GM18508 (cell line): ENCODE measurements around the gene PLA2G4E.

Experiments used
- ATAC-seq: cut with Tn5 transposase; IDR thresholded peaks from one replicate; pipeline ENCODE4 v1.9.1; 2021; ENCODE audit warnings: moderate number of reproducible peaks; ENCODE audit not compliant: insufficient read depth, unreplicated experiment

Gene PLA2G4E

DNA sequence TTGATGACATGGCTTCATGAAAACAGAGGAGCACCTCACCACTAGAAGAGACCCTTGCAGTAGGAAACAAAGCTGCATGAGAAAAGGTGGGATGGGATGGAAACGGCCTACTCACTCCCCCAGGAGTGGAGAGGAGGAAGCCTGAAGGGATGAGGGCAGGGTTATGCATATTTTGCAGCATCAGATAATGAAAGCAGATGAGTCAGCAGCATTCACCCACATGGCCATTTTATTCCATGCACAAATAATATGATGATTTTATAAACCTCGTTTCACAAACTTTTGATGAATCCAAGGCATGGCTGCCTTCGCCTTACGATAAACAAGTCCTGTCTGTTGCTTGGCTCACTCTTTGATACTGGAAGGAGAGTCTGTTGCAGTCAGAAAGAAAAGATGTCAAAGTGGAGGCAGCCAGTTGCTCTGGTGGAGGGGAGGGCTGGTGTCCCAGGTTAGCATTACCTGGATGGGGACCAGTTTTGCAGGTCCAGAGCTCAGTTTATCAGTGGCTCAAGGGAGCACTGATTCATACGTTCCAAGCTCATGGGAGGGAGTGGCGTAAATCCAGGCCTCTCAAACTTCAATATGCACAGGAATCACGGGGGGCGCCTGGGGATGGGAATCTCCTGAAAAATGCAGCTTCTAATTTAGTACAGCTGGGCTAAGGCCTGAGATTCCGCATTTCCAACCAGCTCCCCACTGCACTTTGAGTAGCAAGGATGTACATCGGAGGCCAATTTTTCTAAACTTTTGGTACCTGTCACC is 39.3 kb downstream of the PLA2G4E start:
- no peak for ATAC-seq

DNA sequence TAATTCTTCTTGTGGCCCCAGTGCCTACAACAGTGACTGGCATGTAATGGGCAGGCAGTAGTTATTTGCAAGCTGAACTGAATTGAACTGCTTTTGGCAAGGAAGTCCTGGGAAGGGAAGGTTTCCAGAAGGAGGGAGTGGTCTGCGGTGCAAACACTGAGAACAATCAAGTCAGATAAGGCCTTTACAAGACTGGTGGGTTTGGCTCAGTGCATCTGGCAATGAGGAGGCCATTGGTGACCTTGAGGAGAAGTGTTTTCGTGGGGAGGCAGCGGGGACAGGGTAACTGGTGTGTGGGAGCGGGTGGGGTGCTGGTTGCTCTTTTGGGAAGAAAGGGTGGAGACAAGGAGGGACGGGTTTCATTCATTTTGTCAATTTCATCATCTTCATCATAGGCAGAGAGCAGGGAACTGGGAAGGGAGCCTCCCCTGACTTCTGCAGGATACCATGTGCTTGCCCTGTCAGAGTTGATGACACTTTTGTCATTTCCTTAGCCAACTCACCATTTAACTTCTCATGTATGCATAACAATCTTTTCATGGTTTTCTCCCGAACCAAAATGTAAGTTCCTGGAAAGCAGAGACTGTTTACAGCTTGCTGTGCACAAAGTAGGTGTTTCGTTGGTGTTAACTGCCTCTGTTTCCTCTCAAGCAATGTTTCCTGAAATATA is 40.1 kb downstream of the PLA2G4E start:
- no peak for ATAC-seq

DNA sequence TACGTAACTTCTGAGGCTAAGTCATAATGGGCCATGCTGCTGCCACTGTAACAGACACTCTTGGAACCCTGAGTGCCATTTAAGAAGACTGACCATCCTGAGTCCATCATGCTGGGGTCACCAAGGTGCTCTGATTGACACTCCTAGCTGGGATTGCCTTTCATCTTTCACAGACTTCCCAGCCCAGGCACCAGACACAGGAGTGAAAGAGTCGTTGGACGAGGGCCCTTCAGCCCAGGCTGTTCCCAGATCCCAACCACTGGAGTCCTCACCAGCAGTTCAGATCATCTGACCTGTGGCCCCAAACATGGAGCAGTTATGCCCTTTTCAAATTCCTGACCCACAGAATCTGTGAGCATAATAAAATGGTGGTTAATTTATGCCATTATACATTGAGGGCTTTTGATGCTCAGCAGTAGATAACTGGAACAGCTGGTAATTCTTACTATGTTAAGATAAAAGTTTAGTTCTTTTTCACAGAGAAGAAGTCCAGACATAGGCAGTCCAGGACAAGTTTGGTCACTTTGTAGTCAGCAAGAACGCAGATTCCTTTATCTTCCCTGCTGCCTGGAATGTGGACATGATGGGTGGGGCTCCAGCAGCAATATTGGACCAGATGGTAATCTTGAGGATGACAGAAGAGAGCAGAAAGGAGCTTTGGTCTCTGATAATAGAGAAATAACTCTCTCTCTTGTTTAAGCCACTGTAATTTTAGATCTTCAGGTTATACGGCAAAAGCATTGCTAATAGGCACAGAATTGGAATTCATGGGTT is 41.2 kb downstream of the PLA2G4E start:
- no peak for ATAC-seq

DNA sequence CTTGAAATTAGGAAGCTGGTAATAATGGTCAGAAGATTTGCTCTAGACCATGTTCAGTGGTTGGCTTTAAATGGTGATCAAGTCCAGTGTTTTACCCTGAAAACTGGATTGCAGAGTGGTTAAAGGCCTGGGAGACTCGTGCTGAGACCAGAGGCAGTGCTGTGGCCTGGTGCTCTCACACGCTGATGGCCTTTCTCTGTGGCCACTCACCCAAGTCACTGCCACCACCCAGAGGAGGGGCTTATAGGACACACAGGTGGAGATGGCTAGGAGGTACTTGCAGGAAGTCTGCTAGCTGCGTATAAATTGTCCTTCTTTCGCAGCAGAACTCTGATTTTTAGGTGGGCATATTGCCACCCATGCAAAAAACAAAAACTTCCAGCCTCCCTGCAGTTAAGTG is 42.3 kb downstream of the PLA2G4E start:
- ATAC-seq: no peak

DNA sequence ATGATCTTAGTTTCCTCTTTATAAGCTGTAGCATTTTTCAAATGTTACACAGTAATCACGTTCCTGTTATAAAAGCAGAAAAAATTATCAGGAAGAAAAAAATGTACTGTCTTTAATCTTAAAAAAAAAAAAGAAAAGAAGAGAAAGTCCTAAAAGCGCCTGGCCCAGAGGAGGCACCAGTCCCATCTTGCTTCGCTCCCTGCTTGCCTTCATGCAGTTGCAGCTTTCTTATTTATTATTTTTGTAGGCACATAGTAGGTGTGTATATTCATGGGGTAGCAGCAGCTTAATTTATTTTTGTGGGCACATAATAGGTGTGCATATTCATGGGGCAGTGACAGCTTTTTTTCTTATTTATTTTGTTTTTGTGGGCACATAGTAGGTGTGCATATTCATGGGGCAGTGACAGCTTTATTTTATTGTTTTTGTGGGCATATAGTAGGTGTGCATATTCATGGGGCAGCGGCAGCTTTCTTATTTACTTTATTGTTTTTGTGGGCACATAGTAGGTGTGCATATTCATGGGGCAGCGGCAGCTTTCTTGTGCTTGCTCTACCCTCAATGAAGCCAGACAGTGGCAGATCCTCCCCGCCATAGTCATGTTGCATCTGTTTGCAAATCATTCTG is 43.0 kb downstream of the PLA2G4E start:
- ATAC-seq: no peak

DNA sequence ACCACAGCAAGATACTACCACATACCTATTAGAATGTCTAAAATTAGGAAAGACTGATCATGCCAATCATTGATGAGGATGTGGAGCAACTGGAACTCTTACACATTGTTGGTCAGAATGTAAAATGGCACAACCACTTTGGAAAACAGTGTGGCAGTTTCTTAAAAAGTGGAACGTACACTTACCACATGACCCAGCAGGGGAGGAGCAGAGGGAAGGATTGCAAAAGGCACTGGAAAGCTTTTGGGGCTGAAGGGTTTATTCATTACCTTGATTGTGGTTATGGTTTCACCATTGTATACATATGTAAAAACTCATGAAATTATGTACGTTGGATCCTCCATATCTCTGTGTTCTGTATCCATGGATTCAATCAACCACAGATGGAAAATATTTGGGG is 45.2 kb downstream of the PLA2G4E start:
- no peak for ATAC-seq

DNA sequence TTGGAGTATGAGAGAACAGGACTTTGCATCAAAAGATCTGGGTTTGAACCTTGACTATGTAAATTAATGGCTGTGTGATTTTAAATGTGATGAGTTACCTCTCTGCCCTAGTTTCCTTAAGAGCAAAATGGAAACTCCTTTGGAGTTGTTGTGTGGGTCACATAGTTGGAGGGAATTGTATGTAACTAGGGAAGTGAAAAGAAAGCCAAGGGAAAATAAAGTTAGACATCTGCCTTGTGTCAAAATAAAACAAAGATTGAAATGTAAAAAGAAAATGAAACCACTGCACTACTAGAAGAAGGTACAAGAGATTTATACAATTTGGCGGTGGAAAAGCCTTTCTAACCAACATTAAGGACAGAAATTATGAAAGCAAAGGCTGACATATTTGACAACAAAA is 46.8 kb downstream of the PLA2G4E start:
- ATAC-seq: no peak

DNA sequence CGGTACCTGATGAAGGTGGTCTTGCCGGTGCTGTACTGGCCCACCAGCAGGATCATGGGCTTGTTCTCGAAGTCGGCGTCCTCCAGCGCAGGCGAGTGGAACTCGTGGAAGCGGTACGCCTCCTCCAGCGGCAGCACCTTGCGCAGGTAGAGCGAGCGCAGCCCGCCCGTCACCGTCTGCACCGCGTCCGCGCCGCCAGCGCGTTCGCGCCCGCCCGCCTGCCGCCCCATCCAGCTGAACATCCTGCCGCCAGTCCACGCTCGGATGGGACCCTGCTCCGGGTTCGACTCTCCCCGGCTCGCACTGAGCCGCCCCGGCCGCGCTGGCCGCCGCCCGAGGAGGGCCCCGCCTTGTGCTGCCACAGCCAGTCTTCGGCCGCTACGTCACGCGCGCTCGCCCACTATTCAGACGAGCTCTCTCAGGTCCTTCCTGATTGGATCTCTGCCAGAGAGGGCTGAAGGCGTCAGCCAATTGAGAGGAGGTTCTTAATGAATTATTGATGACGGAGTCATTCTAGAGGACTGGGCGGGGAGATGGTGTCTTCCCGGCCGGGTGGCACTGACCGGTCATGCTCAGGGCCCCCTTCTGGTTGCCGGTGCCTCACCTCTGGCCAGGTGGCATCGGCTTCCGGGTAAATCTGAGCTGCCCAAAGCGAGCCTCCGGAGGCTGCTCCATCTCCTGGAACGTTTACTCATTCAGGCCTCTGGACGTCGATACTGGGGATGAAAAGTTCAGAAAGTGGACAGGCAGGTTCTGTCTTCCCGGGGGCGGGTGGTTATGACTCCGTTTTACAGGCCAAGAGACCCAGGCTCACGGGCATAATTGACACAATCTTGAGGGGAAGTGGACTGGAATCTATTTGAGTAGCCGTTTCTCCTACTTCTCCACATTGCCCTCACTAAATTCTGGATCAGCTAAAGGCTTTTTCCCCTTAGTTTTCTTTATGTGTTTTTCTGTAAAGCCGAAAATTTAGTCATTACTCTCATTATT is 48.3 kb downstream of the PLA2G4E start, which contains the start of gene EHD4:
Gene EHD4, minus strand, starts transcription at position 305 of the 990 bp plus-strand sequence. Its CDS starts 63 bp downstream, at position 242.
- peak; percentile 68 for ATAC-seq

DNA sequence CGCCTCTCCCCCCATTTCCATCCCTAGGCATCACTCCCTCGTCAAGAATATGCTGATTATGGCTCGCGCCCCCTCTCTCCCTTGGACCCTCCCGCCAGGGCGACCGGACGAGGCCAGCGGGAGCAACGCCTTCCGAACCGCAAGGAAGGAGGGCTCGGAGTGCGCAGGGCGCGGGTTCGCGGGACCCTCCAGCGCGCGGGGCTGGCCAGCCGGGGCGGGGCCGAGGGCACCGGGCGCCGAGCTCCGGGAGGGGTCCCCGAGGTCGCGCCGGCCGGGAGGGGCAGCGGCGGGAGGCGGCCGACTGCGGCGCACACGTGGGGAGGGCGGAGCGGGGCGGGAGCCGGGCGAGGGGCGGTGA is 49.0 kb downstream of the PLA2G4E start:
- no peak for ATAC-seq

DNA sequence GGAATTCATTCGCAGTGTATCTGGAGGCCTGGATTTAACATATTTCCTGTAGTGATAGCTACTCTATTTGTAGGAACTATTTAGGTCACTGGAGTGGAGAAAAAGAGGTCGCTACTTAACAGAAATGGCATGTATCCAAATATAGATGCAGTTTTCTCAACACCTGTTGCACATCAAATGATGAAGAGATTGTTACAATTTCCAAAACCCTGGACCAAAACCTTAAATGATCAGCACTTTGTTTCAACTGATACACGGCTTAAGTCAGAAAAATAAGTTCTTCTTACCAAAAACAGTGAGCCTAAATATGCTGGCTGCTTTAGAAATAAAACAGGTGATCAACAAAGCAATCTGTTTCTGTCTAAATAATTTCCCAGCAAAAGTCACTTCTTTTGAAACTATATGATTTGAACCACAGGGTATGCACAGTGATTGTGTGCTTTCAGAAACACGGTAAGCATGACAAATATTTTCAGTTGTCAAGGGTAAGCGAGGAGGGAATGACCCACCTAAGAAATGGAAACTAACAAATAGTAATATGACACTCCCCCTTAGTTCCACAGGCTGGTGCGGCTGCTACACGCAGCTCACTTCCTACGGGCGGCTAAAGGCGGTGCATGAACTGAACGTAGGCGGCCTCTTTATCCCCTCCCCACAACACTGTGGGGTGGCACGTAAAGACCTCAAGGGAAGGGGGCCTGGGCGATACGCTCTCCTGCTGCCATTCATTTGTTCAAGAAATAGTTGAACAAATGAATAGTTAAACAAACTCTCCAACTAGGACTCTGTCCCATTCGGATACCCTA is 49.5 kb downstream of the PLA2G4E start:
- ATAC-seq: peak; percentile 32

DNA sequence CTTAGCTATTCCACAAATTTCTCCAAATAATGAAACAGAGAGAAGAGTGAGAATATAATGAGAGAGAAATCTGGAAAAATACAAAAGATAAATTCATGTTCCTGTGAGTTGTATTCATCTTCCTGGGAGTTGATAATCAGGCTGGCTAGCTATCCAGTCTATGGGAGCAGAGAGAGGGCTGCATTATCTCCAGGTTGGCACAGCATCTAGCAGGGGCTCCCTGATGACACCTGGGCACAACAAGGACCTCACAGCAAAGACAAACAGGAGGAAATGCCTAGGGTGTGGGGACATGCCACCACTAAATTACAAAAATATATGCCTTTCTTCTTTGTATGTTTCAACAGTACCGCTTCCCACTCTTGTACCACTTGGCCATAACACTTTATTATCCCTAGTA is 50.4 kb downstream of the PLA2G4E start:
- no peak for ATAC-seq

DNA sequence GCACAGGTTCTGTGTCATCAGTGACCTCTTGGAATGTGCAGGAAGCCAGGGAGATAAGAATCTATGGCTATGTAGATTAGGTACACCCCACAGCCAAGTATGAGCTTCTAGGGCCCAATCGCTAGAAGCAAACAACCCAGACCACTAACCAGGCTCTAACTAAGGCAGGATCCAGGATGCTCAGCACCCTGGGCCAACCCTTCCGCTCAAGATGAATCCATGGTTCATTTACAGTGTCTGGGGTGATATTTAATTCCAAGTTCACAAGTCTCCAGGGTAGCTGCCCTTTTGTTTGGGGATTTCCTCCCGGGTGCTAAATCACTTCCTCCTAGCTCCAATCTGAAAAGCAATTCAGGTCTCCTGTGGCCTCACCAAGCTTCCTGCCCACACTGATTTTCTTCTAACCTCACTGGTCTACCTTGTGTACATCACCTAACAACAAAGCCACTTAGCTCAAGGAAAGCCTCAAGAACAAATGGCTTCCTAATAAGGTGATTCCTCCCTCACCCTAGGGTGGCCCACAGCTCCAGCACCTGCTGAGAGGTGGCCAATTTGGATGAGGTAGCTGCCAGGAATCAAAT is 50.9 kb downstream of the PLA2G4E start:
- ATAC-seq: no peak

DNA sequence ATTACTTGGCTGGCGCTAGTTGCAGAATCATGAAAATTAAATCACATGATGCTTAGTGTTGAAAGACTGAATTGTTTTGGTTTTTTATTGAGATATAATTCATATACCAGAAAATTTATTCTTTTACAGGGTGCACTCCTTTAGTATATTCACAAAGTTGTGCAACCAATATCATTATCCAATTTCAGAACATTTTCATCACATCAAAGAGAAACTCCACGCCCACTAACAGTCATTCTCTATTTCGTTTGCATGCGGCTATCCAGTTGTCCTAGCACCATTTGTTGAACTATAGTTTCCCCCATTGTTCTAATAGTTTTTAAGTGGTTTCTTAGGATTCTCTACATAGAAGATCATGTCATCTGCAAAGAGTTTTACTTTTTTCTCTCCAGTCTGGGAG is 52.1 kb downstream of the PLA2G4E start:
- ATAC-seq: no peak

DNA sequence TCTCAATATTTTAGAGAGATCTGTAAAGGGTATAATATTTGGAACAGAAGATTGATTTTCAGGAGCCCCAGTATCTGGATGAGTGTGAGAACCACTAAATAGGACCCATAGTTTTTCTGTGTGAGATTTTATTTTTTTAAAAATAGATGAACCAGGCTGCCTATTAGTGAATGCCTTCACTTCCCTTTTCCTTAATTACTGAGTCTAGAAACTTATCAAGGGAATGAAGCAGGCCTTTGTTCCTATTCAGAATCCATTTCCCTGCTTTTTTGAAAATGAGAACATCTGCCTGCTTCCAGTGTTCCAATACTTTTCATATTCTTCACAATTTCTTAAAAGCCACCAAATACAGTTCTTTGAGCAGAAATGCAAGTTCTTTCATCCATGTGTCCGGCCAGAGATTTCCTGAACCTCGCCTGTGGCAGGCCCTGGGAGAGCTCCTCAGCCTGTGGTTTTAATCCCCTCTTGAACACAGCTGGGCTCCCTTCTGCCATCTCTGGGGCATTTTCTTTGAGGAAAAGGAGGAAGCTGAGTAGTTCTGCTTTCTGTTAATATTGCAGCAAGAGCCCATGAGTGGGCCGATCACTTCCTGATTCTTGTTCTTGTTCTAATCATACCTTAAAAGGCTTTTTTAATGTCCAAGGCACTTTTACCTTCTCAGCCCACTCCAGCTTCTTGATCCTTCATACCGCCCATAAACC is 53.2 kb downstream of the PLA2G4E start:
- no peak for ATAC-seq

DNA sequence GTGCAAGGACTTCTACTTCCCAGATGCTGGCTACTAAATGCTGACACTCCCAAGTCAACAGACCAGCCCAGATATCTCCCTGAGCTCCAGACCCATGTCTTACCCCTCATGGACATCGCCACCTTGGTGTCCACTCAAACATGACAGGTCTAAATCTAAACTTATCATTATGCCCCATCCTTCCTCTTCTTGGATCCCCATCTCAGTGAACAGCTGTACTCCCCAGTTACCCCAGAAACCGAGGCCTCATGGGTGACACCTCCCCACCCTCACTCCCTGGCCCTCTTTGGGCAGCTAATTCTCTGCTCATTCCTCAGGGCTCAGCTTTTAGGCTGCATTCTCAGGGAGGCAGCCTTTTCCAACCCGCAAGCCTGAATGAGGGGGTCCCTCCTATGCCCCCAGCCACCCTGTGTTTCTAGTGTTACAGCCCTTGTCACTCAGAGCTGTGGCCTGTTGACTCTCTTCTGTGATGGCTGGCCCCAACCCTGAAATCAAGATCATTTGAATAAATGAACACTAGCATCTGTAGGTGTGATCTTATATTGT is 53.8 kb downstream of the PLA2G4E start:
- no peak for ATAC-seq

DNA sequence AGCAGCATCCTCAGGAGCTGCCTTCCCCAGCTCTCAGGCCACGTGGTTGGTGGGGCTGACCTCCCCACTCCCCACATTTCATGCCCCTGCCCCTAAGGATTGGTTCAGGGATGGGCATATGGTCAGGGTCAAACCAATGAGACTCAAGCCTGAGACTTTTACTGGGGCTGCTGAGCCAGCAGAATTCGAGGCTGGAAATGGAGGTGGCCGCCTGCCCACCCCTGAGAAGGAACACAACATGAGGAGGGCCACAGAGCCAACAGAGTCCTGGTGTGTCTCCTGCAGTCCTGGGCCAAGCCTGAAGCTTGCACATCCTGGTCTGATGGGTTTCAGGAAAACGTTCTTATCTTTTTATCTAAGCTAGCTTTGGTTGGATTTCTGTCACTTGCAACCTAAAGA is 54.4 kb downstream of the PLA2G4E start:
- ATAC-seq: no peak
